ENCODE measurements around the gene HNRNPL. TPM values are rescaled to one million over a fixed set of nuclear protein-coding genes. Genes with fewer than 3 reads are reported as not detected.

HNRNPL gene
- total RNA-seq, 1 donor from 2014 or later: 443 TPM

DNA sequence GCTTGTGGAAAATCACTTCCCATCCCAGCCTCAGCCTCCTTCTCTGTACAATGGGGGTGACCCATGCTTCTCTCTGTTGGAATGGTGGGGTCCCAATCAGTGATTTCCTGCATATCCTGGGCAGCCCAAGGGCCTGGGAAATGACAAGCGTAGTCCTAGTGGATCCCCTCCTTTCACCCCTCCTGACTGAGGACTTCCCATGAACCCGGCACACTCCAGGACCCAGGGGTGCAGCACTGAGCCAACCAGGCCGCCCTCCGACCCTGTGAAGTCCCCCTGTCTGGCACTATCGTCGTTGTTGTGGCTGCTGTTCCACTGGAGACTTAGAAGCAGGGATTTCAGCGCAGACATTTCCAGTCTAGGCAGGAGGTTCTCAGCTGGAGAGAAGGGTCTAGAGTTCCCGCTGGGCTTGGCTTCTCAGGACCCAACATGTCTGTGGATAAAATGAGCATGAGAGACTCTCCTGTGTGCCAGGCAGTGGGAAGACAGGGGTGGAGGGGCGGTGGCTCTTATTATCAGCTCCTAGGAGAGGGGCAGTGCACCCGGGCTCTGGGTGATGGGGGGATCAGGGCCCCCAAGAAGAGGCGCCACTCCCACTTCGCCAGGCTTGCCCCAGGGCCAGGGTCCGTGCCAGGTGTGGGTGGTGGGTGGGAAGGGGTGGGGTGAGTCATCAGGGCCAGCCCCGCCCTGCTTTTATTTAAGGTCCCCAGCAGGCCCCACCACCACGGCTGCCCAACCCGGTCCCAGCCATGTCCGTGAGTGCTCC is 61.1 kb downstream of the HNRNPL start, which contains the start of gene LGALS7B:
LGALS7B (plus strand) TSS at position 723 of the 766 bp plus-strand sequence; CDS start at position 750, 27 bp downstream.
- TF ChIP-seq, protein P1, sequence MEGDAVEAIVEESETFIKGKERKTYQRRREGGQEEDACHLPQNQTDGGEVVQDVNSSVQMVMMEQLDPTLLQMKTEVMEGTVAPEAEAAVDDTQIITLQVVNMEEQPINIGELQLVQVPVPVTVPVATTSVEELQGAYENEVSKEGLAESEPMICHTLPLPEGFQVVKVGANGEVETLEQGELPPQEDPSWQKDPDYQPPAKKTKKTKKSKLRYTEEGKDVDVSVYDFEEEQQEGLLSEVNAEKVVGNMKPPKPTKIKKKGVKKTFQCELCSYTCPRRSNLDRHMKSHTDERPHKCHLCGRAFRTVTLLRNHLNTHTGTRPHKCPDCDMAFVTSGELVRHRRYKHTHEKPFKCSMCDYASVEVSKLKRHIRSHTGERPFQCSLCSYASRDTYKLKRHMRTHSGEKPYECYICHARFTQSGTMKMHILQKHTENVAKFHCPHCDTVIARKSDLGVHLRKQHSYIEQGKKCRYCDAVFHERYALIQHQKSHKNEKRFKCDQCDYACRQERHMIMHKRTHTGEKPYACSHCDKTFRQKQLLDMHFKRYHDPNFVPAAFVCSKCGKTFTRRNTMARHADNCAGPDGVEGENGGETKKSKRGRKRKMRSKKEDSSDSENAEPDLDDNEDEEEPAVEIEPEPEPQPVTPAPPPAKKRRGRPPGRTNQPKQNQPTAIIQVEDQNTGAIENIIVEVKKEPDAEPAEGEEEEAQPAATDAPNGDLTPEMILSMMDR (IDR thresholded peaks at IDR 0.05; ENCODE audit: unreplicated experiment): no peak
- no peak for DNase-seq (ENCODE audit: low spot score in 2 of 2, unreplicated experiment in 2 of 2)
- Mint-ChIP-seq H3K4me3 (no peak within 1 kb of the TSS), H3K9me3 (no peaks in the 10 kb centered on the region), H3K36me3 (no peaks in the 10 kb centered on the region), H3K27me3 (ENCODE audit: low read depth) (no peaks in the 10 kb centered on the region), H3K4me1 (peaks cover 3% of the 10 kb centered on the region), H3K27ac (peak within 1 kb of the TSS; percentile 33)

DNA sequence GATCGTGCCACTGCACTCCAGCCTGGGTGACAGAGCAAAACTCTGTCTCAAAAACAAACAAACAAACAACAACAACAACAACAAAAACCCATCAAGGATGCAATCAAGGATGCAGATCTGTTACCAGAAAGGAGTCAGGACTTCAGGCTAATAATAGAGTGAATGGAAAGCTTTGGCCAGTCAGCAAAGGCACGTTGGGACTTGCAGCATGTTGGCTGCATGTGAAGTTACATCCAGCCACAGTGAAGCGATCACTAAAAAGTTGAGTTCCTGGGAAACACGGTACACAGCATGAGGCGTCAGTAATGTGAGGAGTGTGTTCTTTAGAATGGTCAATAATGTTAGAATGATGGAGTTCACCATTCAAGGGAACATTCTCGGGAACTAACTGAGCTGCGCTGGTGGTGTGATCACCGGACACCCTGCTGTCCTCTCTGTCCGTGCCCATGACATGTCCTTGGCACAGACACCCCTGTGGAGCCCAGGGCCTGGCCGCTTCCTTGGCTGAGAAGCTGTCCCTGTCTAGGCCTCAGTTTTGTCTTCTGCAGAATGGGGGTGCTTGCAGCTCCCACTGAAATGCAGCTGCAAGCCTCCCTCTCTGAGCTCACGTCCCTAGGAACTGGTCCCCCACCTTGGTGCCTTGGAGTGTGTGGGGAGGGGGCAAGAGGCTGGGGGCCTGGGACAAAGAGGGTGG is 63.1 kb downstream of the HNRNPL start:
- no peak for DNase-seq (ENCODE audit: low spot score in 2 of 2, unreplicated experiment in 2 of 2)
- H3K4me1 Mint-ChIP-seq: no peaks in the 10 kb centered on the region
- no peaks in the 10 kb centered on the region for H3K36me3 Mint-ChIP-seq
- TF ChIP-seq, protein P1 (IDR thresholded peaks at IDR 0.05; ENCODE audit: unreplicated experiment): no peak
- H3K4me3 Mint-ChIP-seq: no peak overlapping the region
- H3K27me3 Mint-ChIP-seq (ENCODE audit: low read depth): no peaks in the 10 kb centered on the region
- H3K9me3 Mint-ChIP-seq: no peaks in the 10 kb centered on the region
- no peak overlapping the region for H3K27ac Mint-ChIP-seq

Other genes starting within 250 kb of the HNRNPL start
- 3.9 to 5.6 TPM (median 4.9 TPM) in 3 replicates for gene MAP4K1, start 232.0 kb downstream of the HNRNPL start, total RNA-seq
- 198 to 213 TPM (median 201 TPM) in 3 replicates for gene EIF3K, start 230.8 kb downstream of the HNRNPL start, total RNA-seq
- 452 to 469 TPM (median 460 TPM) in 3 replicates for gene ACTN4, start 202.3 kb downstream of the HNRNPL start, total RNA-seq
- gene CAPN12, start 105.5 kb downstream of the HNRNPL start, total RNA-seq: 6.1 to 6.8 TPM (median 6.7 TPM) in 3 replicates
- not detected in 3 replicates for gene LGALS7, start 76.5 kb downstream of the HNRNPL start, total RNA-seq
- 1.2 TPM in 1 of 3 replicates, not detected in the others for gene LGALS7B, start 60.8 kb downstream of the HNRNPL start, total RNA-seq
- gene LGALS4, start 37.0 kb downstream of the HNRNPL start, total RNA-seq: 1.4 to 3.0 TPM (median 1.6 TPM) in 3 replicates
- gene ECH1, start 18.2 kb downstream of the HNRNPL start, total RNA-seq: 79.5 to 91.4 TPM (median 85.9 TPM) in 3 replicates
- gene RINL, start 28.3 kb upstream of the HNRNPL start, total RNA-seq: 2.1 to 3.3 TPM (median 2.3 TPM) in 3 replicates
- 45.2 to 46.5 TPM (median 45.7 TPM) in 3 replicates for gene SIRT2, start 49.6 kb upstream of the HNRNPL start, total RNA-seq
- gene NFKBIB, start 50.0 kb upstream of the HNRNPL start, total RNA-seq: 13.4 to 13.9 TPM (median 13.5 TPM) in 3 replicates
- gene CCER2, start 62.2 kb upstream of the HNRNPL start, total RNA-seq: 1.8 to 2.2 TPM (median 2.0 TPM) in 3 replicates
- 59.0 to 70.7 TPM (median 61.3 TPM) in 3 replicates for gene SARS2, start 80.8 kb upstream of the HNRNPL start, total RNA-seq
- gene MRPS12, start 81.0 kb upstream of the HNRNPL start, total RNA-seq: 22.3 to 24.3 TPM (median 23.5 TPM) in 3 replicates
- 72.7 to 77.3 TPM (median 72.8 TPM) in 3 replicates for gene FBXO17, start 125.8 kb upstream of the HNRNPL start, total RNA-seq
- gene FBXO27, start 182.6 kb upstream of the HNRNPL start, total RNA-seq: 9.5 to 10.2 TPM (median 9.6 TPM) in 3 replicates
- not detected in 3 replicates for gene ACP7, start 234.4 kb upstream of the HNRNPL start, total RNA-seq

All from mesothelial cell of epicardium (in vitro differentiated cells).